ACC112 (cell line): ENCODE measurements around the gene PRICKLE4.

Source experiments
- H2AFZ ChIP-seq: fragments of 200-600 bp; sonication (generic); one replicate; pipeline ENCODE4 v1.6.0; 2017; ENCODE audit warnings: antibody characterized with exemption, low read length; ENCODE audit not compliant: unreplicated experiment
- H3K27ac ChIP-seq: fragments of 200-600 bp; sonication (generic); 2 replicates; pipeline ENCODE4 v1.5.1; 2014; ENCODE audit warnings: low read depth, mild to moderate bottlenecking, antibody characterized with exemption, low read length, moderate library complexity
- H3K27me3 ChIP-seq: fragments of 200-600 bp; sonication (generic); 2 replicates; pipeline ENCODE4 v1.6.1; 2014; ENCODE audit warnings: mild to moderate bottlenecking, antibody characterized with exemption, low read length, moderate library complexity, mixed read lengths; ENCODE audit not compliant: insufficient read depth
- H3K36me3 ChIP-seq: fragments of 200-600 bp; sonication (generic); 2 replicates; pipeline ENCODE4 v1.6.1; 2016; ENCODE audit warnings: mild to moderate bottlenecking, antibody characterized with exemption, low read length, moderate library complexity, mixed read lengths; ENCODE audit not compliant: insufficient read depth
- H3K4me1 ChIP-seq: fragments of 200-600 bp; sonication (generic); one replicate; pipeline ENCODE4 v1.6.1; 2016; ENCODE audit warnings: low read length, mixed read lengths; ENCODE audit not compliant: insufficient read depth, unreplicated experiment, control insufficient read depth
- H3K4me3 ChIP-seq: fragments of 200-600 bp; sonication (generic); 2 replicates; pipeline ENCODE4 v1.5.1; 2014; ENCODE audit warnings: mild to moderate bottlenecking, low read depth, low read length
- H3K79me2 ChIP-seq: fragments of 200-600 bp; sonication (generic); one replicate; pipeline ENCODE4 v1.6.0; 2016; ENCODE audit warnings: low read length; ENCODE audit not compliant: control insufficient read depth, unreplicated experiment, insufficient read depth

Gene PRICKLE4

GRCh38 chr6:41736800-41737555 lies 43.6 kb upstream of the PRICKLE4 start:
- H3K4me3 ChIP-seq: no peak overlapping the region
- no peaks in the 10 kb centered on the region for H3K79me2 ChIP-seq
- H3K4me1 ChIP-seq: peaks cover 11% of the 10 kb centered on the region
- H3K36me3 ChIP-seq: no peaks in the 10 kb centered on the region
- no peaks in the 10 kb centered on the region for H3K27me3 ChIP-seq
- no peak overlapping the region for H3K27ac ChIP-seq
- no peak overlapping the region for H2AFZ ChIP-seq

GRCh38 chr6:41737591-41738130 lies 42.9 kb upstream of the PRICKLE4 start:
- no peak overlapping the region for H3K4me3 ChIP-seq
- no peaks in the 10 kb centered on the region for H3K27me3 ChIP-seq
- H3K79me2 ChIP-seq: no peaks in the 10 kb centered on the region
- H3K36me3 ChIP-seq: no peaks in the 10 kb centered on the region
- H2AFZ ChIP-seq: no peak overlapping the region
- H3K4me1 ChIP-seq: peaks cover 9% of the 10 kb centered on the region
- no peak overlapping the region for H3K27ac ChIP-seq

- H3K79me2 ChIP-seq: no peaks in the 10 kb centered on the region
- no peak overlapping the region for H2AFZ ChIP-seq
- no peak overlapping the region for H3K27ac ChIP-seq
- H3K4me1 ChIP-seq: no peaks in the 10 kb centered on the region
- no peaks in the 10 kb centered on the region for H3K36me3 ChIP-seq
- H3K4me3 ChIP-seq: no peak overlapping the region
- no peaks in the 10 kb centered on the region for H3K27me3 ChIP-seq
These were observed 41.5 kb upstream of the PRICKLE4 start for GRCh38 chr6:41739041-41739440.

- Histone ChIP-seq H3K4me1 (no peaks in the 10 kb centered on the region), H3K4me3 (no peak overlapping the region), H3K36me3 (no peaks in the 10 kb centered on the region), H2AFZ (no peak overlapping the region), H3K79me2 (no peaks in the 10 kb centered on the region), H3K27me3 (no peaks in the 10 kb centered on the region), H3K27ac (no peak overlapping the region)
These were observed 40.0 kb upstream of the PRICKLE4 start for GRCh38 chr6:41740366-41741162.

GRCh38 chr6:41741625-41742490 lies 38.7 kb upstream of the PRICKLE4 start:
- no peak overlapping the region for H3K27ac ChIP-seq

GRCh38 chr6:41743406-41744235 lies 37.0 kb upstream of the PRICKLE4 start:
- Histone ChIP-seq H3K27ac (no peak overlapping the region), H3K79me2 (no peaks in the 10 kb centered on the region), H3K4me3 (no peak overlapping the region), H3K27me3 (no peaks in the 10 kb centered on the region), H3K4me1 (peaks cover 4% of the 10 kb centered on the region), H2AFZ (no peak overlapping the region), H3K36me3 (no peaks in the 10 kb centered on the region)

More at GRCh38 chr6:41741625-41742490, 38.7 kb upstream of the PRICKLE4 start:
- no peak overlapping the region for H2AFZ ChIP-seq
- H3K27me3 ChIP-seq: no peaks in the 10 kb centered on the region
- H3K36me3 ChIP-seq: no peaks in the 10 kb centered on the region
- no peaks in the 10 kb centered on the region for H3K79me2 ChIP-seq
- H3K4me1 ChIP-seq: no peaks in the 10 kb centered on the region
- no peak overlapping the region for H3K4me3 ChIP-seq

- Histone ChIP-seq H3K79me2 (no peaks in the 10 kb centered on the region), H3K36me3 (no peaks in the 10 kb centered on the region), H2AFZ (no peak overlapping the region), H3K4me3 (no peak overlapping the region), H3K27ac (no peak overlapping the region), H3K4me1 (peaks cover 4% of the 10 kb centered on the region), H3K27me3 (no peaks in the 10 kb centered on the region)
These were observed 36.3 kb upstream of the PRICKLE4 start for GRCh38 chr6:41744236-41744787.

- peaks cover 4% of the 10 kb centered on the region for H3K4me1 ChIP-seq
- H3K27ac ChIP-seq: no peak overlapping the region
- H2AFZ ChIP-seq: no peak overlapping the region
- H3K79me2 ChIP-seq: no peaks in the 10 kb centered on the region
- no peaks in the 10 kb centered on the region for H3K36me3 ChIP-seq
- no peaks in the 10 kb centered on the region for H3K27me3 ChIP-seq
- no peak overlapping the region for H3K4me3 ChIP-seq
These were observed 34.5 kb upstream of the PRICKLE4 start for GRCh38 chr6:41746107-41746506.

- peaks cover 4% of the 10 kb centered on the region for H3K4me1 ChIP-seq
- no peak within 1 kb of the TSS for H3K27ac ChIP-seq
- H3K79me2 ChIP-seq: no peaks in the 10 kb centered on the region
- H3K36me3 ChIP-seq: no peaks in the 10 kb centered on the region
- no peak within 1 kb of the TSS for H2AFZ ChIP-seq
- no peaks in the 10 kb centered on the region for H3K27me3 ChIP-seq
- no peak within 1 kb of the TSS for H3K4me3 ChIP-seq
These were observed 33.1 kb upstream of the PRICKLE4 start, which contains the start of gene PGC for GRCh38 chr6:41747256-41748101. Gene PGC (minus strand): TSS chr6:41747397. CDS start chr6:41747334, 63 bp downstream.
